Stimulated activated CD8-positive, alpha-beta memory T cell treated with anti-CD3 and anti-CD28 coated beads, Interleukin-12 subunit alpha, Interleukin-12 subunit beta, amount 100 ng/mL, for 1 hour (primary cell): Measurements from ENCODE around the gene CST7.

ENCODE experiments used
- DNase-seq: peaks from one replicate; pipeline ENCODE4 v3.0.0-alpha.2; 2020; ENCODE audit warnings: low read depth

CST7 gene

DNA sequence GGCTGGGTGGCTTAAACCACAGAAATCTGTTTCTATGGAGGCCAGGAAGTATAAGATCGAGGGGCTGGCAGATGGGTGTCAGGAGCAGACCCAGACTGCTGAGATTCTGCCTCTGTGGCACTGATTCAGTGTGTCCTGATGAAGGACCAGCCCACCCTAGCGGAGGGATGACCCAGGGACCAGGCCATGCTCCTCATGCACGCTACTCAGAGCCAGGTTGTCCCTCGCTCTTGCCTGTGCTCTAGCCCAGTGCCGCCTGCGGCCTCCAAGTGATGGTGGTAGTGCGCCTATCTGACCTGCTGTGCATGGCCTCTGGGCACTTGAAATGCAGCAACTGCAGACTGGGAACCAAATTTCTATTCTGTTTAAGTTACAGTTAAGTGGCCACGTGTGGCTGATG, 56.6 kb downstream of the CST7 start:
- DNase-seq = no peak

DNA sequence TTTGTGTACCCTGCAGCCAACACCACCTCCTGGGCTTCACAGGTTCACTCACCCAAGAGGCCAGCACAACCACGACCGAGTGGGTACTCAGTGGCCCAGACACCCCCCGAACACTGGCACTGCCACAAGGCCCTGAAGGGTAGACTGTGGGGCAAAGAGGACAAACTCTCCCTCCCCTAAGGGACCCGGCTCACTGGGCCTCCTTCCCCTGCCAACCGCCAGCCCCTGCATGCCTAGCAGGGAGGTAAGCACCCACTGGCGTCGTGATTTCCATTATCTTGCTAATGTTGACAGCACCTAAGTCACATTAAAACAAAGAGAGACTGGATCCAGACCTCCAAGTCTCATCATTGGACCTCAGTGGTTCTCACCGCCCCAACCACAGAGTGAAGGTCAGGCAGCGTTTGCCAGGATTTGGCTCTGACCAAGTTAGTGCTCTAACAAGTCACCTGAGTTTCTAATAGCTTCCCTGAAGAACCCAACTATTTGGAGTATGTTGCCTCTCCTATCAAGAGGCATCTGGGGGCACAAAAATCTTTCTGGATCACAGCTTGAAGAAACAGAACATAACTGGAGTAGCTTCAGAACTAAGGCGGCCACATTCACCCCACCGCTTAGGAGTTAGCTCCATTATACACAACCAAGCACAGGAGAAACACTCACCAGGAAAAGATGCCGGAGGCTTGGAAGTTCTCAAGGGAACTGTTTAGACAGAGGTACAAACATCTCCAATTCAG, 57.5 kb downstream of the CST7 start:
- no peak for DNase-seq

GRCh38 chr20:25007491-25008305, 58.6 kb downstream of the CST7 start:
- DNase-seq = no peak

GRCh38 chr20:25008388-25009217, 59.5 kb downstream of the CST7 start:
- no peak for DNase-seq
